RPMI7951 (cell line): ENCODE data around the gene ARHGAP26. TPM values are rescaled to one million over a fixed set of nuclear protein-coding genes. Genes with fewer than 3 reads are reported as not detected.
A peak's percentile ranks its signal among the peaks of the same experiment; 100 is the strongest.

Experiments used
- DNase-seq: peaks from one replicate; pipeline ENCODE4 v3.0.0-alpha.2; 2012; ENCODE audit warnings: low read depth
- total RNA-seq: library from RNA; depleted of rRNA; stranded (reverse); fragments of >200 nt; shearing (Covaris generic); gene quantifications from 2 replicates; pipeline ENCODE4 v1.2.3, GENCODE V29; 2014

ARHGAP26 gene
- total RNA-seq, 1 experiment from 2014 or later = 1.1 TPM

DNA sequence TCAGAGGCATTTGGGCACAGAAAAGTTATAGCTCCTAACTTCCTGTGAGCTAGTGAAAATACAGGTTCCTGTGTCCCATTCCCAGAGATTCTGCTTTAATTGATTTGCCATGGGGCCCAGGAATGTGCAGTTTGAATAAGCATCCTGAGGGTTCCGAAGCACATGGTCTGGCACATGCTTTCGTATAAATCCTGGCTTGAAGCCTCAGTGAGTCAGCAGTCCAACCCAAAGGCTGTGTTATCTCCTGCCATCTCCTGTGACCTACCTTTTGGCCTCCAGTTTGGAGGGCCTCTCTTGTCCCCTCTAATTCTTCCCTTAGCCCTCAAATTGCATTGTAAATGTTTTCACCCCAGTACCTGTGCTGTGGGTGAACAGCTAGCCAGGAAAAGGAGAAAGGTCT is 449.5 kb downstream of the ARHGAP26 start:
- peak; percentile 72 for DNase-seq

DNA sequence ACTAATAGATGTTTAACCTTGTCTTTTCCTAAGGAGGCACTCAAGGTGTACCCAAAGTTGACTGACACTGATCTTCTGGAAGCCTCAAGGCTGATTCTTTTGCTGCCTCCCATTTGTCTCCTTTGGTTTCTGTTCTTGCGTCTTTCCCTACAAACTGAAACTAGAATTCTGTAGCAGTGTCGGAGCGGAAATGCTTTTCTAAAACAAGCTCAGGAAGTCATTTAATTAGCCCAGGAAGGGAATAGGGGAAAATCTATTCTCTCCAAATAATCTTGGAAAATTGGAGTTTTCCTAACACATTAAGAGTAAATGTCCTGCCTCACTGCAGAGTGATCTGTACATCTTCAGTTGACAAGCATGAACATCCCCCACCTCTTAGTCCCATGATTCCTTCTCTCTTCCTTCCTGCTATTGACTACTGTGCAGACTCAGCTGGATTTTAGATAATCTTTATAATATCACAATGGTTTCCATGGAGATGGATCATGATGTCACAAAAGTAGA is 450.6 kb downstream of the ARHGAP26 start:
- DNase-seq = no peak

DNA sequence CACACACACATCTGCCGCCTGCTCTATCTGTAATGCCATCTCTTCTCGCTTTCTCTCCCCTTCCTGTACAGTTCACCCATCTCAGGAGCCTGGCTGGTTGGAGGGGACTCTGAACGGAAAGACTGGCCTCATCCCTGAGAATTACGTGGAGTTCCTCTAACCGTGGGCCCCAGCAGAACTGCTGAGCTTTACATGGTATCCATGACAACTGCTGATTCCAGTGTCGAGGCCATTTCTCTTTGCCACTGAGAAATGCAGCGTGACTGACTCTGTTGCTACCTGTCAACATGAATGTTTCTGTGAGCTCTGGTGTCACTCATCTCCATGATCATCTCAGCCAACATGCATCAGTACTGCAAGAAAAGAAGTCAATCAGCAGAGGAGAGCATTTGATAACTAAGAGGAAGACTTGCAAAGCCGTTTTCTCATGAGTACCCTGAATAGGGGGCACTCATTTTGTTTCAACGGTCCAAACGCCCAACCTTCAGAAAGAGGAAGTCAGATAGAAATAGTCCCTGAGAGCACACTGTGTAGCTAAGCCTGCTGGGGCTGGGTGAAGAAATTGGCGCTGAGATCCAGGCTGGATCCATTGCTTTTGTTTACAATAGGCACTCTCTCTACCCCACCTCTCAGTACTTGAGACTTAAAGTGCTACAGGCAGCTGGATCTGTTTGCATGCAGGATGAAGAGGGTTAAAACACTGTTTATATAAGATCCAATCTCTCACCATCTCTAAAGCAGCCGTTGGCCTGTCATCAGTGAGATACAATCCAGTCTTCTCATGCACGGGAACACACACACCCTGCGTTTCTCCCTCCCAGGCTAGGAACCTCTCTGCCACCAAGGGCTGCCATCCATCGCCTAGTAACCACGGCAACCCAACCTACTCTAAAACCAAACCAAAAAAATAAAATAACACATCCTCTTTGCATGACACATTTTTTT is 452.4 kb downstream of the ARHGAP26 start:
- DNase-seq = no peak

DNA sequence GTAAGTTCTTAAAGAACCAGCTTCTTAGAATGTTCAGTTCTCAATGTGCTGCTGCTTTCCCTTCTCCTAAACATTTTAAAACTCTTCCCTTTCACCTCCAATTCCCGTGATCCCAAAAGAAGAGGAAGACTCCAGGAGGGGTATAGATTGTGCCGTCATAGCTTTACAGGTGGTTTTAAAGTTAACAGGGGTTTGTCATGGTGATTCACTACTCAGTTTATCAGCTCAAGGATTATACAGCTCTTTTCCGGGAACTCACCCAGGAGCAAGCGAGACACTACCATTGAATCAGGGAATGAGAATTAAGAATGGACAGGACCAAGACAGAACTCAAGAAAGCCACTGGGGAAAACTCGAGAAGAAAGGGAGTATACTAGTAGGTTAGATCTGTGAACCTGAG is 454.5 kb downstream of the ARHGAP26 start:
- no peak for DNase-seq

DNA sequence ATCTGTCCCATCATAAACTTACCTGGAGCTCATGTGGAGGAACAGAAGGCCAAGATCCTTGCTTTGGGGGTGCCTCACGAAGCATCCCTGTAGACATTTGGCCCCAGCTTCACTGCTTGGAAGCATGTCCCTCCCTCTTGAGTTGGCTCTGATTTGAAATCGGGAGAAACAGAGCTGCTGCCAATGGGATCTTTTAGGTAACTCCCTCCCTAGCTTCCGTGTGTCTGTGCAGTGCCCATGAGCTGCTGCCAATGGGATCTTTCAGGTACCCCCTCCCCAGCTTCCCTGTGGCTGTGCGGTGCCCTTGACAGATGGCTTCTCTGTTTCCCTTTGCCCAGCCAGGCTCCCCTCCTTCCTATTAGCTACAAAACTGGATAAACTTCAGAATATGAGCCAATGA is 455.3 kb downstream of the ARHGAP26 start:
- DNase-seq = no peak

DNA sequence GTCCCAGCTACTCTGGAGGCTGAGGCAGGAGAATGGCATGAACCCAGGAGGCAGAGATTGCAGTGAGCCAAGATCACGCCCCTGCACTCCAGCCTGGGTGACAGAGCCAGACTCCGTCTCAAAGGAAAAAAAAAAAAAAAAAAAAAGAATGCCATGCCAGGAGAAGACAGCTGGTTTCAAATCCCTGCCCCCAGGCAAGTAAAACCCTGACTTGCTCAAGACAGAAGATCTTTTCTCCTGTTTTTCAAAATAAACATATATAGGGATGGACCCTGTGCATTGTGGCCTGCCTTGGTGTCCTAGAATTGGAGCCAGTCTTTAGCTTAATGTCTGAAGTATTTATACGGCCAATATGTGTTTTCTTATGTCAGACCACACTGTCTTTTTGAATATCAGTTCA is 456.2 kb downstream of the ARHGAP26 start:
- peak; percentile 71 for DNase-seq

DNA sequence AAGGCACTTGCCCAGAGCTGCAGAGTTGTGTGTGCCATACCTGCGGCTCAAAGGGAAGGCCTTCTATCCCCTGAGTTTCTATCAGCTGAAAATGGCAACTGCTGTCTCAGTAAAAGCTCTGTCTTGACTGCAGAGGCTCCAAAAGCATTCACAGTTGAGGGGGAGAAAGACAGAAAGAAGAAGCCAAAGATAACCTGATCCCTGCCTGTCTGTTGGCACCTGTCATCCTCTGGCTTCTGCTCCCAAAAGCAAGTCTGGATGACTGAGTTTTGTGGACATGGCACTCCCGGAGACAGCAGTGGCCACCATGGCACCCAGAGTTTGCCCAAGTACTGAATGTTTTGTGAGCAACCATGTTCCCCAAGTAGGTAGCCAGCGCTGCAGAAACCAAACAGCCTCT is 456.7 kb downstream of the ARHGAP26 start:
- no peak for DNase-seq

DNA sequence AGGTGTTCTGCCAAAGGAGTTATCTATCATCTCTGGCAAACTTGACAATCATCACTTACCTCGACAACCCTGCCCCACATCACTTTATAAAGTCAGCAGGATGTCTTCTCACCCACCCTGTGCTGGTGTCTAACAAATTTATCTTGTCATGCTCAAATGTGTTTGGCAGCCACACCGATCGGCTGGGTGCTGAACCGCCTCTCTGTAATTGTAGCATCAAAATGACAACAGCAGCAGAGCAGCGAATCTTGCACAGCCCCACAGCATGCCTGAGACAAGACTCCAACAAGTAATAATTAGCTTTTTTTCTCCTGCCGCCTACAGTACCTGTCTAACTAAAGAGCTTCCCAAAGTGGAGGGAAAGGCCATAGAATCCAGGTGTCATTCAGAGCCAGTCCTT is 457.1 kb downstream of the ARHGAP26 start:
- DNase-seq = no peak

DNA sequence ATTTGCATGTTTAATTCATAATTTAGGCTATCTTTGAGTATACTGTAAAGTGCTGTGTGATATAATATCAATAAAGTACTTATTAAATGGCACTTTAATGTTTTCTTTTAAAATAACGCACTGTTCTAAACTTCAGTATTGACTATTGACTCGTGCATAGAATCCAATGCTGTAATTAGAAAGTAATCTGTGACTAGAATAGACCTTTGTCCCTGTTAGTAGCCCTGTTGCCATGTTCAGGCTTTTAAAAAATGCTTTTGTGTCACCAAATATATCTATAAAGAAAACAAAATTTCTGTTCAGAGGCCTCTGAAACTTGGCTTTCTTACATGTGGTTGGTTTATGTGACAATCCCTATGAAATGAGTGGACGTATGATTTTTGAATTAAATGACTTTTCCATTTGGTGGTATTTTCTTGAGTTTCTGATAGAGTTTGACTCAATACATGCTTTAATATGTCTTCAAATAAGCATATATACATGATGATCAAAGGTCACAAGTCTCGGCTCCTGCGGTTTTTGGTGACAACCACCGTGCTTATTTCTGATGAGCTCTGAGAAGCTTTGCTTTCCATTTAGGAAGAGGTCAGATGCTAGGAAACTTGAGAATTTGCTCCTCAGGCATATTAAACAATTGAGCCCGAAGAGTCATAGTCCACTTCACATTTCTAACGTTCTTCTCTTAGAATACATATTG is 458.6 kb downstream of the ARHGAP26 start:
- DNase-seq = no peak

DNA sequence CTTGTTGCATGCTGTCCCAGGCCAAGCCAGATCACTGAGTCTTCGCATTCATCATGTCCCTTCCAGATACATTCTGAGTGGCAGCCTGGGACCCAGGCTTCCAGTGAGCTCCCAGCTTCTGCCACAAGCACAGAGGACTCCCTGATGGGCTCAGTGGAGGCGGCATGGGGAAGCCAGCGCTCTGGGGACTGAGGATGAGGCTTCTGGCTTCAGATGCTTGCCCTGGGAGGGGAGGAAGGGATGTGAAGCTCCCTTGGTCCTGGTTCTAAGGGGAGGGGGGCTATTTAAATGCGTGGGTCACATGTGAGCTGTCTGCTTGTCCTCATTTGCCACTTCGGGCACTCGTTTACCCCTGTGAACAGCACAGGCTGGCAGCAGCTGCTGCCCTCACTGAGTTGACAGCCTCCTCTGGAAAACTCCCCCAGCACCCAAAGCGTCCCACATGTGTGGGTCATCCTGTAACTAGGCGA is 459.3 kb downstream of the ARHGAP26 start:
- no peak for DNase-seq

DNA sequence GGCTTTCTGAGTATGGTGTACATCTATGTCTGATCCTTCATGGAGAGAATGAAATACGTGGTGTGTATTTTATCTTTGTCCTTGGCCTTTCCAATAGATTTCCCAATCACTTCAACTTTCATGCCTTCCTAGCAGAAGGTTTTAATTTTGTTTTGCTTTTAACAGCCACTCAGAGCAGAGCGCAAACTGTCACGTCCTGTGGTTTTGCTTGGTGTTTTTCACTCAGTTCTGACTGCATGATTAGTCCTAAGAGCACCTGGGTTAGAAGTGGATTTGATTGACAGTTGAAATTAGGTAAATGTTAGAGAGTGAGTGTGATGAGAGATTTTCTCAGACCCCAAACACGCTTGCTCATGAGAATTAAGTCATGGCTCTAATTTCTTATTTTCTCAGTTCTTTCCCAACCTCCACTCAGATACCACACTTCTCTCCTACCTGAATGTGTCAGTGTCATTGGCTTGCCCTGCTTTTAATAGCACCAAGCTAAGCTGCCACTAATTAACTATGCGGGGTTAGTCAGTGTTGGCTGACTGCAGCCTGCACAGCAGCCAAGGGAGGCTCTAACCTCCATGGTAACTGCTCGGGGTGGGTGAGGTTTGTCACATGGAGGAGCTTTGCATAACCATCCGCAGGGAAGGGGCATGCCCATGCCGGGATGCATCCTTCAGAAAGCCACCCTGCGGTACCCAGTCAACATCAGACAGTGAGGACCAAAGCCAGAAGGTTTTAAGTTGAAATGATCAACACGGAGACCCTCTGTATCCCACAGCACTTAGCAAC is 459.9 kb downstream of the ARHGAP26 start:
- DNase-seq = no peak

DNA sequence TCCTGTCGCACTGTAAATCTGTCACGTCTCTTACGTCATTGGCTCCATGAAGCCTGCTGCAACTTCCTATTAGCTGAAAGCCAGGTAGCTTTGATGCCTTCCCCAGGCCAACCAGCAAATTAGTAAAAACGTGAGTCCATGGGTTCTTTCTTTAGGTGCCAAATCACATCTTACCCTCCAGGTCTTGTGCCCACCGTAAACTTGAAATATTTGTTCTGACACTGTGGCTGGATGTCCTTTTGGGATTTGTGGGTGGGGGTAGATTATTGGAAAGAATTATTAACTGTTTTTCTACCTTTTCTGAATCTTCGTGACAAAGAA is 460.5 kb downstream of the ARHGAP26 start:
- no peak for DNase-seq

DNA sequence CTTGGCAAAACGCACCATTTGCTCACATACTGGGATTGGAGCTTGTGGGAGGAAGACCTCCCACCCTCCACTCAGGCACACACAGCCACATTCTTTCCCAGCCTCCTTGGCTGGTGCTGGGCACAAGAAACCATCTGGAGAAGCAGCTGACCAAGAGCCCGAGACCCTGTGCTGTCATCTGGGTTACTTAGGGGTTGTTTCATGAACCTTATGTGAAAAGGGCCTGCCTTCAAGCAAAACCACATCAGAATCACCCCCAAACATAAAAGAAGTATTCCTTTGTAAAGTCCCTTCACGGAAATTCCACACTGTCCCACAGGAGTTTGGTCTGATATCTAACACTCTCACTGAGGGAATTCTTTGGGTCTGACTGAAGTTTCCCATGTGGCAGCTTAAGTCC is 461.2 kb downstream of the ARHGAP26 start:
- DNase-seq = peak; percentile 74

DNA sequence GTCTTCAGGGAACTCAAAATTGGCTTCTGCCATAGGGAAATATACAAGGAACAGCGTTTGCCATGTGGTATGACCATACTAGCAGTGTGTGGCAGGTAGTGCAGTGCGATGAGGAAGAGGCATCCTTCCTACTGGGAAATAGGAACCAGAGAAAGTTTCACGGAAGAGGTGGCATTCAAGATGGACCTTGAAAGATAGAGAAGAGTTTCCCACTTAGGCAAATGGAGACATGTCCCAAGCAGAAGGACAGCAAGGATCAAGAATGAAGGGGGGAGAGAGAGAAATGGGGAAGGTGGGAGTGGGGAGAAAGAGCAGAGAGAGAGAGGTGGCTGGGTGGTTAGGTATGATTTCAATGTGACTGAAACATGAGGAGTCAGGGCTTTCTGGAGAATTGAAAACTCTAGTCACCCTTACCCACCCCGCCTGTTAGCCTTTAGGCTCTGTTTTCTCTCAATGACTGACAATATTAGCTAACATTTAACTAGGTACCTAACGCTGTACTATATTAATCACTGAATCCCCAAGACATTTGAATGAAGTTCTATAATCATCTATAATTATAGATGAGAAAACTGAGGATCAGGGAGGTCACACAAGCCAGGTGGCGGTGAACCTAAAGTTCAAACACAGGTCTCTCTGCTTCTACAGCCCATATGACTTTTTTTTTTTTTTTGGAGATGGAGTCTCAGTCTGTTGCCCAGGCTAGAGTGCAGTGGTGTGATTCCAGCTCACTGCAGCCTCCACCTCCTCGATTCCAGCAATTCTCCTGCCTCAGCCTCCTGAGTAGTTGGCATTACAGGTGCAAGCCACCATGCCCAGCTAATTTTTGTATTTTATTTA is 462.0 kb downstream of the ARHGAP26 start:
- no peak for DNase-seq

DNA sequence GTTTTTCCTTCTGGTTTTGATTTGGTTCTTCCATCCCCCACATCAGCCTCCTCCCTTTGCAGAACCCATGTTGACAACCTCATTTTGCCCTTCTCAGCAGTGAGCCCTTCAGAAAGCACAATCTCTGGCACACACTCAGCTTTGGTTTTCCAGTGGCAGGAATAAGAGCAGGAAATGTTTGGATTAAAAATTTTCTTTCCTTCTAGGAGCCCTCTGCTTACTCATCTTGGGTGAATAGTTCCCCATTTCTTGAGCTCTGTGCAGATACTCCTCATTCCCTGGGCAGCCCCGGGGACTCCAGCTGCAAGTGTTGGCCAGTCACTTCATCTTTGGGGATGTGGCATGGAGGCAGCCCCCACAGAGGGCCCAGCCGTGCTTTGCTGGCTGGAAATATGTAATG is 462.9 kb downstream of the ARHGAP26 start:
- DNase-seq = peak; percentile 46

DNA sequence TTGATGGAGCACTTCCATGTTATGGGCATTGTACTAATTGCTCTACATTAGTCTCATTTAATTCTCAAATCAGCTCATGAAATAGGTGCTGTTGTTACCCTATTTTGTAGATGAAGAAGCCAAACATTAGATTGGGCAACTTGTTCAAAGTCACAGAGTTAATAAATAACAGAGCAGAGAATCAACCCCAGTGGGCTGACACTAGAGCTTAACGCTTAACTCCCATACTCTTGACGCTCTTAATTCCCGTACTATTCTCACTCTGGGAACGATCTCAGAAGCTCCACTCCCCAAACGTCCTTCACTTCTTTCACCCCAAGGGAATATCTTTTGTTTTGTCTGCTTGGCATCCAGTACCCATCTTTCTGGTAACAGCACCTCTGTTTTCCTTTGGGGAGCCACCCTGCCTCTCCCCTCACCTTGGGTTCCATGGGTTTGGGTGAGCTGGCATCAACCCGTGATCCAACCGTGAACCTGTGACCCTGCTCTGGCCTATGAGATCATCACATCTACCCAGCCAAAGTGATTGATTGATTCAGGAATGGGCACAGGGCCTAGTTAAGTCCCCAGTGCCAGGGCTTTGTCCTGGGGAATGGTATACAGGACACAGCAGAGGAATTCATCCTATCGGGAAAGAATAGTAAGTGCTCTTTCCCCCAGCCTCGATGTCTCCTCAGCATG is 464.1 kb downstream of the ARHGAP26 start:
- DNase-seq = no peak

DNA sequence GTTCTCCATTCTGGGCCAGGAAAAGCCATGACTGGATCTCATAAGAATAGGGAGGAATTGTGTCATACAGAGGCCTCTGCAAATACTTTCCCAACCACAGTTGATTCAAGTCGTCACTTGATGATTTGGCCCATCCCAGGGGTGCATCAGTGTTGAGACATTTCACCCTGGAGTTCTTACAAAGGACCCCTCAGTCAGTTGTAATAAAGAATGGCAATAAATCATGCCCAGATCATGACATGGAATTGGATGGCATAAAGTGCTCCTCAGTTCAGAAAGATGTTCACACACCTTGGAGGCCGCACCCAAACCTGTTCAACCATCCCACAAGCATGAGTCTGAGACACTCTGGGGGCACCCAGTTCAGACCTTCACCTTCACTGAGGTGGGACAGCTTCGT is 465.2 kb downstream of the ARHGAP26 start:
- DNase-seq = no peak

DNA sequence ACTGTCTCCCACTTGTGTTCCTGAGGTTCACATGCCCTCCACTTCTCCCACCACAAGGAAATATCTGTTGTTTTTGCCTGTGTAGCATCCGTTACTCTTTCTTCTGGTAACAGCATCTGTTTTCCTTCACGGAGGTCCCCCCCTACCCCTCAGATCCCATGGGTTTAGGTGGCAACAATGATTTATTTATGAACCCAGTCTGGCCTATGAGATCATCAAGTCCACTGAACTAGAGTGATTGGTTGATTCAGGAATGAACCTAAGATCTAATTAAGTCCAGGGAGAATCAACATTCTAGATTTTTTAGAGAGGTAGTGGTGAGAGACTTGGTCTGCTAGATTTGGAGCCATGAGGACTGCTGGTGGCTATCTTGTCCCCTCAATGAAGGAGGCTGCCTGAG is 466.5 kb downstream of the ARHGAP26 start:
- DNase-seq = no peak

DNA sequence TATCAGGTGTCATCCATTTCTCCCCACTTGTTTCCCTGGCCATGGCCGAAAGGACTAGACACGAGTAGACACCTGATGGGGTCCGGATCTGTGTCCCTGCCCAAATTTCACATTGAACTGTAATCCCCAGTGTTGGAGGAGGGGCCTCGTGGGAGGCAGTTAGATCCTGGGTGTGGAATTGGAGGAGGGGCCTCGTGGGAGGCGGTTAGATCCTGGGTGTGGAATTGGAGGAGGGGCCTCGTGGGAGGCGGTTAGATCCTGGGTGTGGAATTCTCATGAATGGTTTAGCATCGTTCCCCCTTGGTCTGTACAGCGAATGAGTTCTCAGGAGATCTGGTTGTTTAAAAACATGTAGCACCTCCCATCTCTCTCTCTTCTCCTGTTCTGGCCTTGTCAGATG is 467.5 kb downstream of the ARHGAP26 start:
- DNase-seq = no peak

DNA sequence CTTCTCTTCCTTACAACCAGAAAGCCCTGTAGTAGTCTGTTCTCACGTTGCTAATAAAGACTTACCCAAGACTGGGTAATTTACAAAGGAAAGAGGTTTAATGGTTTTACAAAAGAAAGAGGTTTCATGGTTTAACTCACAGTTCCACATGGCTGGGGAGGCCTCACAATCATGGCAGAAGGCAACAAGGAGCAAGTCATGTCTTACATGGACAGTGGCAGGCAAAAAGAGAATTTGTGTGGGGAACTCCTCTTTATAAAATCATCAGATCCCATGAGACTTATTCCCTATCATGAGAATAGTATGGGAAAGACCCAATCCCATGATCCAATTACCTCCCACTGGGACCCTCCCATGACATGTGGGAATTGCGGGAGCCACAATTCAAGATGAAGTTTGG is 468.4 kb downstream of the ARHGAP26 start:
- no peak for DNase-seq
